Small intestine (tissue), 7 donors: Measurements from ENCODE around the gene MAPK14. TPM values are rescaled to one million over a fixed set of nuclear protein-coding genes. Genes with fewer than 3 reads are reported as not detected.

ENCODE experiments used
- DNase-seq, 2 donors: peaks; one replicate each; pipeline versions ENCODE4 v3.0.0 to v3.0.0-alpha.2; 2013
- FAIRE-seq: peaks from 2 replicates; lab custom pipeline; 2012; peaks lifted over from hg19 to GRCh38; lab: Jason Lieb, UNC
- H3K27ac ChIP-seq, 3 donors: one replicate each; pipeline ENCODE4 v1.5.1; 2013; ENCODE audit warnings: low read length in 2 of 3, mild to moderate bottlenecking in 2 of 3, control low read depth in 1 of 3, inconsistent platforms in 1 of 3, low read depth in 1 of 3, moderate library complexity in 1 of 3
- H3K27me3 ChIP-seq, 3 donors: one replicate each; pipeline ENCODE4 v1.6.1; 2013; ENCODE audit warnings: low read length in 3 of 3, inconsistent platforms in 1 of 3; ENCODE audit not compliant: control insufficient read depth in 3 of 3, insufficient read depth in 3 of 3
- H3K36me3 ChIP-seq, 3 donors: one replicate each; pipeline ENCODE4 v1.6.1; 2013; ENCODE audit warnings: low read length in 3 of 3, inconsistent platforms in 1 of 3, low read depth in 1 of 3, mild to moderate bottlenecking in 1 of 3, moderate library complexity in 1 of 3; ENCODE audit not compliant: control insufficient read depth in 3 of 3, insufficient read depth in 2 of 3
- H3K4me1 ChIP-seq, 3 donors: one replicate each; pipeline ENCODE4 v1.6.1; 2013; ENCODE audit warnings: low read length in 2 of 3, inconsistent platforms in 1 of 3, low read depth in 1 of 3, mild to moderate bottlenecking in 1 of 3, moderate library complexity in 1 of 3; ENCODE audit not compliant: control insufficient read depth in 3 of 3, insufficient read depth in 2 of 3
- H3K4me3 ChIP-seq, 3 donors: one replicate each; pipeline ENCODE4 v1.5.1; 2013; ENCODE audit warnings: low read length in 3 of 3, control low read depth in 1 of 3, inconsistent platforms in 1 of 3, low read depth in 1 of 3, mild to moderate bottlenecking in 1 of 3, moderate library complexity in 1 of 3
- H3K9me3 ChIP-seq, 2 donors: one replicate each; pipeline ENCODE4 v1.6.1; 2013; ENCODE audit warnings: low read depth in 1 of 2, low read length in 1 of 2; ENCODE audit not compliant: control insufficient read depth in 2 of 2, insufficient read depth in 1 of 2
- WGBS, 3 donors: extraction: QIAGEN DNeasy Blood & Tissue Kit; methylation state at CpG; one replicate each; pipeline ENCODE4 v1.1.7; 2013; 5-methylcytosine and 5-hydroxymethylcytosine counted together
- polyA plus RNA-seq, 4 donors: library from polyadenylated mRNA; stranded (reverse) in 3 of 4; unstranded in 1 of 4; fragments of 200-250 nt in 3 of 4; fragments of 120-200 nt in 1 of 4; gene quantifications; one replicate each; pipeline versions ENCODE4 v1.2.1 to v1.2.3, GENCODE V29; 2013
- donor health status: healthy with polysubstance abuse.
- donor health status: control.
- donor health status: control.
- donor health status: Bipolar disorder and iron deficiency.
- donor health status: healthy.

Gene MAPK14
- polyA plus RNA-seq, 4 donors, result 22.4 to 72.3 (median 32.2) TPM

DNA sequence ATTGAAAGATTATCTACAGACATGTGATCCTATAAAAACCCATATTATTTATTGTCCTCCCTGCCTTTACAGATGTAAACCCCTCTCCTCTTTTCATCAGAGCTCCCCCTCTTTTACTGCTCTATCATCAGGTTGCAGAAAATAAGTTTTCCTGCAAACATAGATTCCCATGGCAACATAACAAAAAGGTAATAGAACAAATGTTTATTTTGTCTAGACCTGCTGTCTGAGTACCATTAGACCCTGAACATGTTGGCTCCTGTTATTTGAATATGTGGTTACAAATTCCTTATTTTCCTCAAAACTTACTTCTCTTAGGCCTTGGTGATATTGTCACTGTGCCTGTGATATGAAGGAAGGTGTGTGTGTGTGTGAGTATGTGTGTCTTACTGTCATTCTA is 11.5 kb downstream of the MAPK14 start:
- FAIRE-seq, result no peak
- no peak overlapping the region for H3K27ac ChIP-seq
- H3K27me3 ChIP-seq, result no peaks in the 10 kb centered on the region
- H3K36me3 ChIP-seq, result peaks cover 0 to 7% (median 0%) of the 10 kb centered on the region in 3 donors
- no peaks in the 10 kb centered on the region for H3K9me3 ChIP-seq
- H3K4me1 ChIP-seq, result peaks cover 7 to 14% (median 13%) of the 10 kb centered on the region in 3 donors
- DNase-seq, result peak in 1 of 2 donors; percentile 38
- no peak overlapping the region for H3K4me3 ChIP-seq

DNA sequence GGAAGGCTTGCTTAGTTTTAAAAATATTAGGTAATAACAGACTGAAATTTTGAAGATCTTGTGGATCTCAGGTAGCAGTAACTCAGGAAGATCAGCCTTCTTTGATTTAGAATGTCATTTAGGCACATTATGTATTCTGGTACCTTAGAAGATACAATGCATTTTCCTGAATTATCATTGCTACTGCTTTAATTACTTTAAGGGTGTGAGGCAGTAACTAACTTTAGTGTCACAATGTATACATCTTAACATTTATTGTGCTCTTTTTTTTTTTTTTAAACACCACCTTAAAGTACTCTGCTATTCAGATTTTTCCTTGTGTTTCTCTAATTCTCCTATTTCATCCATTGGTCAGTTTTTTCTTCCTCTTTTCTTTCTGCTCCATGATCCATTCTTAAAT is 13.3 kb downstream of the MAPK14 start:
- H3K4me1 ChIP-seq, result peaks cover 6 to 11% (median 7%) of the 10 kb centered on the region in 3 donors
- H3K9me3 ChIP-seq, result no peaks in the 10 kb centered on the region
- FAIRE-seq (no peak), DNase-seq (no peak)
- no peaks in the 10 kb centered on the region for H3K27me3 ChIP-seq
- H3K27ac ChIP-seq, result no peak overlapping the region
- H3K4me3 ChIP-seq, result no peak overlapping the region
- peaks cover 0 to 10% (median 0%) of the 10 kb centered on the region in 3 donors for H3K36me3 ChIP-seq

DNA sequence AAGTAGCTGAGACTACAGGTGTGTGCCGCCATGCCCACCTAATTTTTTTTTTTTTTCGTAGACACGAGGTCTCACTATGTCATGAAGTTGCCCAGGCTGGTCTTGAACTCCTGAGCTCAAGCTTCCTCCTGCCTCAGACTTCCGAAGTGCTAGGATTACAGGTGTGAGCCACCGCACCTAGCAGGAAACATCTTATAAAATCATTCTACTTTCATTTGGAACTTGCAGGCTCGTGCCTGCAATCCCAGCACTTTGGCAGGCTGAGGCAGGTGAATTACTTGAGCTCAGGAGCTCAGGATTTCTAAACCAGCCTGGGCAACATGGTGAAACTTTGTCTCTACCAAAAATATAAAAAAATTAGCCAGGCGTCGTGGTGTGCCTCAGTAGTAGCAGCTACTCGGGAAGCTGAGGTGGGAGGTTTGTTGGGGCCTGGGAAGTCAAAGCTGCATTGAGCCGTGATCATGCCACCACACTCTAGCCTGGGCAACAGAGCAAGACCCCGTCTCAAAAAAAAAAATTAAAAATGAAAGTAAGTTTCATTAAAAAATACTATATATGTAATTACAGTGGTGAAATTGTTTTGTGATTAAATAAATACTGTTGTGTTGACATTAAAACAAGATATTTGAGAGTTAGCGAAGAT is 15.1 kb downstream of the MAPK14 start:
- peaks cover 7 to 20% (median 14%) of the 10 kb centered on the region in 3 donors for H3K4me1 ChIP-seq
- DNase-seq, result peak in 1 of 2 donors; percentile 31
- H3K27ac ChIP-seq, result no peak overlapping the region
- H3K4me3 ChIP-seq, result no peak overlapping the region
- FAIRE-seq, result no peak
- H3K27me3 ChIP-seq, result no peaks in the 10 kb centered on the region
- peaks cover 0 to 7% (median 0%) of the 10 kb centered on the region in 3 donors for H3K36me3 ChIP-seq
- H3K9me3 ChIP-seq, result no peaks in the 10 kb centered on the region
- 69 to 87% (median 80%) methylated on average over 12 of the region's 12 CpGs for WGBS, 3 donors

DNA sequence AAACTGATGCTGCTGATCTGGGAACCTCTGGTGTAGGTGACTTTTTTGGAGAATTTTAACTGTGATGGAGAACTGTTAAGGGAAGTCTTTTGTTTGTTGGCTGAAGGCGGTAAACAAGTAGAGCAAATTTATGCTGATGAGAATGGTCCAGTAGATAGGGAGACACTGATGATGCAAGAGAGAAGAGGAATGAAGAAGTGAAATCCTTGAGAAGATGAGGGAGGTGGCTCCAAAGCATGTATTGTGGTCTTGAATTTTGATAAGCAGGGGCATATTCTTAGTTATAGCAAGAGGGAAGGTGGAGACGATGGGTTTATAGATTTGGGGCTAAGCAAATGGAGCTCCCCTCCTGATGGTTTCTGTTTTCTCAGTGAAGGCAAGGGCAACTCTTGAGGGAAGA is 22.0 kb downstream of the MAPK14 start:
- Histone ChIP-seq H3K27me3 (no peaks in the 10 kb centered on the region), H3K4me3 (no peak overlapping the region), H3K9me3 (no peaks in the 10 kb centered on the region), H3K36me3 (peaks cover 2 to 10% (median 3%) of the 10 kb centered on the region in 3 donors), H3K27ac (no peak overlapping the region), H3K4me1 (peaks cover 6 to 24% (median 8%) of the 10 kb centered on the region in 3 donors)
- WGBS, 3 donors, result 93 to 100% (median 93%) methylated on average over 2 of the region's 2 CpGs
- no peak for FAIRE-seq
- no peak for DNase-seq

DNA sequence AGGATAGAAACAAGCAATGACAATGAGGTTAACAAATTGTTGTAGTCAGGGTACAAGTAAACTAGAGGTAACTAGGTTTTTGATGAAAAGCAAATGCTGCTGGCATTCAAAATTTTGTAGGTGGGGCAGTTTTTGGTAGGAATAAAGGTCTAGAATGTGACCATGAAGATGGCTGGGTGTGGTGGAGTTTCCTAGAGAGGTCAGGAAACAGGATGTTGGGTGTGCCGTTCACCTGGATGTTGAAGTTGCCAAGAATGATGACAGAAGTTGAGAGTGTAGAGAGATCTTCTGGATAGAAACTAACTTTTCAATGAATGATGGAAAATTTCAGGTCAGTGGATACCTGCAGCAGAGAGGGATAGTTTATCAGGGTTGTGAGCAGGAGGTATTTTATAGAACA is 22.7 kb downstream of the MAPK14 start:
- peaks cover 2 to 12% (median 3%) of the 10 kb centered on the region in 3 donors for H3K36me3 ChIP-seq
- peaks cover 6 to 24% (median 8%) of the 10 kb centered on the region in 3 donors for H3K4me1 ChIP-seq
- peak in 1 of 2 donors; percentile 60 for DNase-seq
- H3K27ac ChIP-seq, result peak overlapping the region in 2 of 3 donors; percentile 28 to 66
- H3K27me3 ChIP-seq, result no peaks in the 10 kb centered on the region
- no peaks in the 10 kb centered on the region for H3K9me3 ChIP-seq
- no peak overlapping the region for H3K4me3 ChIP-seq
- no peak for FAIRE-seq
- 0 to 34% (median 23%) methylated on average over 1 of the region's 1 CpG for WGBS, 3 donors

DNA sequence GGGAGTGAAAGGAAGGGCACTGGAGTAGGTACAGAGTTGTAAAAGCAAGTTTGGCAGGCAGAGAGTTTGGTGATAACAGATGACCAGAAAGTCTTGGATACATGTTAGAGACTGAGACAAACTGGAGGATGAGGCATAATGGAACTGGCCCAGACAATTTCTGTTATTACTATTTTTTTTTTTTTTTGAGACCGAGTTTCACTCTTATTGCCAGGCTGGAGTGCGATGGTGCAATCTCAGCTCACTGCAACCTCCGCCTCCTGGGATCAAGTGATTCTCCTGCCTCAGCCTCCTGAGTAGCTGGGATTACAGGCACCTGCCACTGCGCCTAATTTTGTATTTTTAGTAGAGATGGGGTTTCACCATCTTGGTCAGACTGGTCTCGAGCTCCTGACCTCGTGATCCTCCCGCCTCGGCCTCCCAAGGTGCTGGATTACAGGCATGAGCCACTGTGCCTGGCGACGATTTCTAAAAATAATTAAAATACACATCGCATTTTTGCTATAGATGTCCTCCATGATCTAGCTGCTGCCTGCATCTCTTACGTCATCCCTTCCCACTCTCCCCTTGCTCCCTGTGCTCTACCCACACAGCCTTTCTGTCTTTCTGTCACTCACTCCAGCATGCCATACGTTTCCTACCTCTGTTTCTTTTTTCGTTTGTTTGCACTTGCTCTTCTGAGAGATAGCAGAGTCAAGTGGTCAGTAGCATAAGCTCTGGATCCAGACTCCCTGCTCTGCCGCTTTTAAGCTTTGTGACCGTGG is 23.5 kb downstream of the MAPK14 start:
- peaks cover 6 to 24% (median 8%) of the 10 kb centered on the region in 3 donors for H3K4me1 ChIP-seq
- no peak for FAIRE-seq
- H3K4me3 ChIP-seq, result no peak overlapping the region
- no peaks in the 10 kb centered on the region for H3K27me3 ChIP-seq
- peaks cover 2 to 12% (median 3%) of the 10 kb centered on the region in 3 donors for H3K36me3 ChIP-seq
- WGBS, 3 donors, result 89% methylated on average over 16 of the region's 16 CpGs
- DNase-seq, result no peak
- H3K27ac ChIP-seq, result peak overlapping the region in 1 of 3 donors; percentile 44
- H3K9me3 ChIP-seq, result no peaks in the 10 kb centered on the region

DNA sequence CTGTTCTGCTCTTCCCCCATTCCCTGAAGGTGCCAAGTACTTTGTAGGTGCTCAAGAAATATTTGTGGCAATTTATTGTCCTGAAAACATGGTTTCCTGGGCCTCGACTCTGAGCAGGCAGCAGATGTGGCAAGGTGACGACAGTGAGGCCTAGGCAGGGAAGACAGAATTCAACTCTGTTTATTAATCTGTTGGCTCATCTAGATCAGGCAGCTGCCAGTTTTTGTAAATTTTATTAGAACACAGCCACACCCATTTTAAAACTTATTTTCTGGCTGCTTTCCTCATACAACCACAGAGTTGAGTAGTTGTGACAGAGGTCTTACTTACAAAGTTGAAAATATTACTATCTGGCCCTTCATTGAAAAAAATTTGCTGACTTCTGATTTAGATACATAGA is 24.5 kb downstream of the MAPK14 start:
- Histone ChIP-seq H3K36me3 (peaks cover 2 to 12% (median 3%) of the 10 kb centered on the region in 3 donors), H3K27ac (no peak overlapping the region), H3K9me3 (no peaks in the 10 kb centered on the region), H3K4me3 (no peak overlapping the region), H3K27me3 (no peaks in the 10 kb centered on the region), H3K4me1 (peaks cover under 1 to 19% (median 4%) of the 10 kb centered on the region in 3 donors)
- FAIRE-seq (no peak), DNase-seq (no peak)
- WGBS, 3 donors, result 21 to 44% (median 42%) methylated on average over 2 of the region's 2 CpGs

DNA sequence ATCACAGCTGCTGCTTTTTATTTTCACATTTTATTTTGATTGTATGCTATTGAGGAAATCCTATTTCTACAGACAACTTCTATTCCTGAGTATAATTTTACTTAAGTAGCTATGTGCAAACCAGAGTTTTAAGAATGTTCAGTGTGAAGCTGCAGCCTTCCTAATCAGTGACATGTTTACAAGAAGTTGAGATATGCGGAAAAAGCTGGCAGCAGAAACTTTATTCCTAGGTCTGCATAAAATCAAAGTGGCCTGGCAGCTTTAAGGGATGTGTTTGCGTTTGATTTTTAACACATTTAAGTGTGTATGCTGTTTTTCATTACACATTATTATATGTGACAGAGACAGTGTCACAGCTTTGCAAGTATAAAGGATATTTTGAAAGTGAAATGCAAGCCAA is 26.3 kb downstream of the MAPK14 start:
- Histone ChIP-seq H3K27ac (no peak overlapping the region), H3K4me1 (peaks cover 0 to 11% (median 4%) of the 10 kb centered on the region in 3 donors), H3K4me3 (no peak overlapping the region), H3K9me3 (no peaks in the 10 kb centered on the region), H3K27me3 (no peaks in the 10 kb centered on the region), H3K36me3 (peaks cover 2 to 10% (median 7%) of the 10 kb centered on the region in 3 donors)
- no peak for DNase-seq
- no peak for FAIRE-seq
- WGBS, 3 donors, result 68 to 75% (median 74%) methylated on average over 2 of the region's 2 CpGs
